ENCODE measurements around the gene MRPS5.

DNA sequence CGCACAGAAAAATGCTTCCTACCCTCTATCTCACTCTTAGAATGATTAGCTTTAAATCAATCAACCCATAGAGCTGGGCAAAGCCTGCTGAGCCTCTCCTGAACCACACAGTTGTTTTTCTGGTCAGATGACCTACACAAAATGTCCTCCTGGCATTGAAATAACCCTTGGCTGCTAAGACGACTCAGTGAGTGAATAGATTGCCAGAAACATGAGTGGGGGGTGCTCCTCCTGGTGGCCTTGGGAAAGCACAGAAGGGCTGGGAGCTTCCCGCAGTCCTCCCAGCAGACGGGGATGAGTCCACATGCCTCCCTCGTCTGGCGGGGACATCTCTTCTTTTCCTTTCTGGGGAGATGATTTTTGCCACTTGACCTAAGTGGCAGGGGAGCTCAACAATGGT lies 81.2 kb downstream of the MRPS5 start:
- TF ChIP-seq, protein P1, sequence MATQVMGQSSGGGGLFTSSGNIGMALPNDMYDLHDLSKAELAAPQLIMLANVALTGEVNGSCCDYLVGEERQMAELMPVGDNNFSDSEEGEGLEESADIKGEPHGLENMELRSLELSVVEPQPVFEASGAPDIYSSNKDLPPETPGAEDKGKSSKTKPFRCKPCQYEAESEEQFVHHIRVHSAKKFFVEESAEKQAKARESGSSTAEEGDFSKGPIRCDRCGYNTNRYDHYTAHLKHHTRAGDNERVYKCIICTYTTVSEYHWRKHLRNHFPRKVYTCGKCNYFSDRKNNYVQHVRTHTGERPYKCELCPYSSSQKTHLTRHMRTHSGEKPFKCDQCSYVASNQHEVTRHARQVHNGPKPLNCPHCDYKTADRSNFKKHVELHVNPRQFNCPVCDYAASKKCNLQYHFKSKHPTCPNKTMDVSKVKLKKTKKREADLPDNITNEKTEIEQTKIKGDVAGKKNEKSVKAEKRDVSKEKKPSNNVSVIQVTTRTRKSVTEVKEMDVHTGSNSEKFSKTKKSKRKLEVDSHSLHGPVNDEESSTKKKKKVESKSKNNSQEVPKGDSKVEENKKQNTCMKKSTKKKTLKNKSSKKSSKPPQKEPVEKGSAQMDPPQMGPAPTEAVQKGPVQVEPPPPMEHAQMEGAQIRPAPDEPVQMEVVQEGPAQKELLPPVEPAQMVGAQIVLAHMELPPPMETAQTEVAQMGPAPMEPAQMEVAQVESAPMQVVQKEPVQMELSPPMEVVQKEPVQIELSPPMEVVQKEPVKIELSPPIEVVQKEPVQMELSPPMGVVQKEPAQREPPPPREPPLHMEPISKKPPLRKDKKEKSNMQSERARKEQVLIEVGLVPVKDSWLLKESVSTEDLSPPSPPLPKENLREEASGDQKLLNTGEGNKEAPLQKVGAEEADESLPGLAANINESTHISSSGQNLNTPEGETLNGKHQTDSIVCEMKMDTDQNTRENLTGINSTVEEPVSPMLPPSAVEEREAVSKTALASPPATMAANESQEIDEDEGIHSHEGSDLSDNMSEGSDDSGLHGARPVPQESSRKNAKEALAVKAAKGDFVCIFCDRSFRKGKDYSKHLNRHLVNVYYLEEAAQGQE (IDR thresholded peaks at IDR 0.05; ENCODE audit: low read depth), result no peak
- TF ChIP-seq FOXM1 (IDR thresholded peaks at IDR 0.05; ENCODE audit: borderline replicate concordance, low read depth), result no peak
- TF ChIP-seq EP300 (IDR thresholded peaks at IDR 0.05; ENCODE audit: borderline replicate concordance), result no peak
- no peak for TF ChIP-seq CREB1 (IDR thresholded peaks at IDR 0.05; ENCODE audit: low read depth)
- no peak for TF ChIP-seq YY1 (IDR thresholded peaks at IDR 0.05; ENCODE audit: low read depth)
- no peak for TF ChIP-seq TEAD4 (IDR thresholded peaks at IDR 0.05)
